GM21825 (cell line): ENCODE measurements around the gene TUT4.
"Not testable (repeated sequence)": the region's sequence is repeated elsewhere in the genome, so short reads cannot be mapped to it uniquely, and the experiment has no call there.

Experiments used
- ATAC-seq: cut with Tn5 transposase; IDR thresholded peaks from one replicate; pipeline ENCODE4 v1.9.1; 2021; ENCODE audit warnings: mild to moderate bottlenecking, moderate library complexity; ENCODE audit not compliant: unreplicated experiment

The TUT4 gene

GRCh38 chr1:52552505-52553361 is at the start of gene TUT4:
Gene TUT4 (minus strand): TSS chr1:52553092. CDS start chr1:52526280, 26,812 bp downstream.
- ATAC-seq: peak; percentile 36

- no peak for ATAC-seq
Observed at GRCh38 chr1:52601991-52602855, 49.3 kb upstream of the TUT4 start, which contains the start of gene GPX7. Gene GPX7 (plus strand): TSS chr1:52602371. CDS start chr1:52602410, 39 bp downstream.

GRCh38 chr1:52601519-52601918 is 48.6 kb upstream of the TUT4 start:
- no peak for ATAC-seq

- no peak for ATAC-seq
Observed at GRCh38 chr1:52600533-52601179, 47.8 kb upstream of the TUT4 start.

- ATAC-seq: no peak
Observed at GRCh38 chr1:52599236-52599635, 46.3 kb upstream of the TUT4 start.

GRCh38 chr1:52598729-52599128 is 45.8 kb upstream of the TUT4 start:
- no peak for ATAC-seq

- no peak for ATAC-seq
Observed at GRCh38 chr1:52597912-52598311, 45.0 kb upstream of the TUT4 start.

- ATAC-seq: no peak
Observed at GRCh38 chr1:52595061-52595460, 42.2 kb upstream of the TUT4 start.

- ATAC-seq: no peak
Observed at GRCh38 chr1:52593495-52593894, 40.6 kb upstream of the TUT4 start.

GRCh38 chr1:52592637-52593323 is 39.9 kb upstream of the TUT4 start:
- ATAC-seq: no peak

GRCh38 chr1:52590266-52590665 is 37.4 kb upstream of the TUT4 start:
- no peak for ATAC-seq

GRCh38 chr1:52588535-52588934 is 35.6 kb upstream of the TUT4 start:
- ATAC-seq: no peak

- no peak for ATAC-seq
Observed at GRCh38 chr1:52588027-52588426, 35.1 kb upstream of the TUT4 start.

GRCh38 chr1:52585474-52585873 is 32.6 kb upstream of the TUT4 start:
- ATAC-seq: no peak

GRCh38 chr1:52582116-52582696 is 29.3 kb upstream of the TUT4 start:
- ATAC-seq: no peak

GRCh38 chr1:52580283-52580682 is 27.4 kb upstream of the TUT4 start:
- ATAC-seq: no peak

- ATAC-seq: no peak
Observed at GRCh38 chr1:52579415-52579814, 26.5 kb upstream of the TUT4 start.

GRCh38 chr1:52578066-52578465 is 25.2 kb upstream of the TUT4 start:
- not testable (repeated sequence) for ATAC-seq

- no peak for ATAC-seq
Observed at GRCh38 chr1:52576074-52576473, 23.2 kb upstream of the TUT4 start.

- no peak for ATAC-seq
Observed at GRCh38 chr1:52574594-52574993, 21.7 kb upstream of the TUT4 start.
